GM18499 (cell line): ENCODE data around the gene IRX2.

Source experiments
- ATAC-seq: cut with Tn5 transposase; IDR thresholded peaks from one replicate; pipeline ENCODE4 v1.9.1; 2021; ENCODE audit warnings: moderate number of reproducible peaks; ENCODE audit not compliant: insufficient read depth, unreplicated experiment

IRX2 gene

DNA sequence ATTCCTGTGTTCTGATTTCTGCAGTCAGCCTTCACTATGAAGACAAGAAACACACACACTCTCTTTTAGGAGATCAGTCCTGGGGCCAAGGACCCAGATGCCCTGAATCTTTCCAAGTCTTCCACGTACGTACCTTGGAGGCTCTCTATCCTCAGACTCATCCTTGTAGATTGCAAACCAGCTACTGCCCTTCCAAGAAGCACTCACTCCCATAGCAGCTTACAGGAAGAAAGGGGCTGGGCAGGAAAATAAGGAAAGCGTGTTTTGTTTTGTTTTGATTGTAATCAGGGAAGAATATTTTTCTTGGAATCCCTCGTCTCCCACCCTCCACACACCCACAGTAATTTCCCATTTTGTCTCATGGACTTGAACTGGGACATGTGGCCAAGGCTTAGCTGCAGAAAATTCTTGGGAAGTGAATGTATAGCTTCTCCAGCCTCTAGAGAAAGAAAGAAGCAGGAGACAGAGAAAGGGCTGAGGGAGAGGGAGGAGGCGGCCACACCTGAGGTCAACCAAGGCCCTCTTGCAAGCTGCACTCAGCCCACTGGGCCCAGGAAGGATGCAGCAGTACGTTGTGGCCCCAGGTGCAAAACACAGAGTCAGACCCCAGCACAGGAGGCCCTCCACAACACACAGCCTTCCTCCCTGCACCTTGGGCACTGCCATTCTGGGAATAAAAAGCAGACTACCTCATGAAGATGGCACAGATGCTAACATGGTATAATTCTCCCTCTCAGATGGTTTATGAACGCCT, 29.9 kb downstream of the IRX2 start:
- ATAC-seq = no peak

GRCh38 chr5:2719332-2719731, 32.1 kb downstream of the IRX2 start:
- ATAC-seq = no peak

DNA sequence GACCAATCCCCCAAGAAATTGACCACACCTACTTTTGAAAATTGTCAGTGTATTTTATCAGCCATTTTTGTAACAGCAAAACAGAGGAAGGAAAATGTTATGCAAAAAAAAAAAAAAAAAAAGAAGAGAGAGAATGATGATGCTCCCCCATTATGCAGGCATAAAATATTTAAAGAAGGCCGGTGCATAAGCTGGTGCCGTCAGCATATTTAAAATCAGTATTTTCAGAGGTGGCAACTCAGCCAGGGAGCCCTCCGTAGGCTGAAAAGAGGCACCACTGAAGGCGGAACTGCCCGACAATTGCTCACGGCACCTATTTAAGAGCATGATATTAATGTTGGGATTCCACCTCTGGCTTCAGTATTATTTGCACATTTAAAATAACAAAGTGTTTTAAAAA, 33.4 kb downstream of the IRX2 start:
- ATAC-seq = no peak

- ATAC-seq = no peak
These were observed 35.6 kb downstream of the IRX2 start for GRCh38 chr5:2715856-2716255.

DNA sequence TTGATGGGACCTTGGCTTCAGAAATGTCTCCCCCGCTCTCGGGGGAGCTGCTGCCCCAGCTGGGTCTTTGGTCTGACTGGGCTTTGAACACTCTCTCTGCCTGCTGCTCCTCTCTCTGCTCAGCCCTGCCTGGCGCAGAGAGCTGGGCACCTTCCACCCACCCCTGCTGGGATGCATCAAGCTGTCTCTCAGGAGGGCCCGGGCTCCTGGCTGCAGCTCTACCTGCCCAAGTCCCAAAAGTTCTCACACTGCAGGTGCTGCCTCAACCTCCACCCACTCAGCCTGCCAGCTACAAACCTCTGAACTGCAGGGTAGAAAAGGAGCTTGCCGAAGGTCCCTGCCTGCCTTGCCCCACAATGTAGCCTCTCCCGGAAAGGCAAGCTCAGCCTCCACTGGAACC, 36.7 kb downstream of the IRX2 start:
- ATAC-seq = no peak

DNA sequence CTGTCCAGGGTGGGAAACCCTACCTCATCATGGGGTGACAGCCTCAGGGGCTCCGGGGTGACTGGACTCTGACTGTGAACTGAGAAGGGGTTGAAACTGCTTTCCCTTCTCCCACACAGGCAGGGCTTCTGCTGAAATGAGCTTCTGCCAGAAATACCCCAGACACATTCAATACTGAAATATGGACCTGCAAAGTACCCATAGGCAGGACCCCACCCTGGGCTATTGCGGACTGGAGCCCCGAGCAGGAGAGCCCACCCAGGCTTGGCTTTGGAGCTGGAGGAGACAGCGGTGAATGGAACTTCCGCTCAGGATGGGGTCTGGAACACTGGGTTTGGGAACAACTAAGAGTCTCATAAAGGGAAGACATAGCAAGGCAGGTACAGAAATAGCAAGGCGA, 37.5 kb downstream of the IRX2 start:
- no peak for ATAC-seq

- no peak for ATAC-seq
These were observed 39.7 kb downstream of the IRX2 start for GRCh38 chr5:2711446-2712425.

- ATAC-seq = no peak
These were observed 40.6 kb downstream of the IRX2 start for GRCh38 chr5:2710910-2711309.

GRCh38 chr5:2709976-2710689, 41.3 kb downstream of the IRX2 start:
- no peak for ATAC-seq

GRCh38 chr5:2708751-2709150, 42.7 kb downstream of the IRX2 start:
- no peak for ATAC-seq

DNA sequence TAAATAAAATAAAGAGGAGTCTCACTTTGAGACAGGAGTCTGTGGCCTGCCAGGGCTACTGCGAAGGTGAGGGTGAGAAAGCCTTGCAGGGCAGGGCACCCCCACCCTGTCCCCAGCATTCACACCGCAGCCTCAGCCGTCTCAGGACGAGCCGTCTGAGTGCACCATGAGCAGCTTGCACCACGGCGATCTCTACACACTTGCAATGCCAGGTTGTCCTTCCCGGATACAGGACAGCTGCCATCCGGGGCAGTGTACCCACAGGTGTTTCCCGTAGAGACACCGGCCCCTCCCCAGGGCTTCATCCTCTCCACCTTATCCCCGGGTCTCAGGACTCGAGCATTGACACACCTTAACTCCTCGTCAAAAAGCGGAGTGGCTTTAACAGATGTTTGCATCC, 43.3 kb downstream of the IRX2 start:
- ATAC-seq = no peak

- ATAC-seq = no peak
These were observed 45.6 kb downstream of the IRX2 start for GRCh38 chr5:2705861-2706260.

DNA sequence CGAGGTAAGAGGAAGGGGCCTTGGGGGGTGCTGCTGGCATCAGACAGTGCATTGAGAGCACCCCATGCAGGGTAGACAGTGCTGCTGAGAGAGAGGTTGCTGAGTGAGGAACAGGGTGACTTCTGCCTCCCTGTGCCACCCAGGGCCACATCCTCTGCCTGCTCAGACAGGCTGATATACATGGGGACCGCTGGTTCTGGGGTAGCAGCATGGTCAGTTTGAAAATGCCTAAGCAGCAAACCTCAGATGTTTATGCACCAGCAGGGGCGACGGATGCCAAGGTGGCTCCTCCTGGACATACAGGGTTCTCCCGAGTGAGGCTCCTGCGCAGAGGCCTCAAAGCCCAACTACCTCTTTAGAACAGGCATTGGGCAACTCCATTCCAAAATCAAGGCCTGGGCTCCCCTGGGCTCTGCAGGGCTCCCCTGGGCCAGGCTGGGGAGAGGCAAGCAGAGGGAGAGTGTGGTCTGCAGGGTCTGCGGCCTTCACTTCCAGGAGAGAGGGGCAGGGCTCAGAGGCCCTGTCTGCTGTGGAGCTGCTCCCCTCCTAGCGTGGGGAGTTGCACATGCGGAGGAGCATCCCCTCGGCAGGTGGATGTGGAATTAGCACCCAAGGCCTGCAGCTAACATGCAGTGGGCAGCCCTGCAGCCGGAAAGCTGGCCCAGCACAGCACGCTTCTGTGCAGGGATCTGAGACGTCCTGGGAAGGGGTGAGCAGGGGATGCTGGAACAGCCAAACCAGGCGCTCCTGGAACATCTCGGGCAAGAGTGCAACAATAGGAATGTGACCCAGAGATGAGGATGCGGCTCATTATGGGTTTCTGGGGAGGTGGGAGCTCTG, 46.5 kb downstream of the IRX2 start:
- no peak for ATAC-seq

- ATAC-seq = no peak
These were observed 47.4 kb downstream of the IRX2 start for GRCh38 chr5:2704111-2704510.

DNA sequence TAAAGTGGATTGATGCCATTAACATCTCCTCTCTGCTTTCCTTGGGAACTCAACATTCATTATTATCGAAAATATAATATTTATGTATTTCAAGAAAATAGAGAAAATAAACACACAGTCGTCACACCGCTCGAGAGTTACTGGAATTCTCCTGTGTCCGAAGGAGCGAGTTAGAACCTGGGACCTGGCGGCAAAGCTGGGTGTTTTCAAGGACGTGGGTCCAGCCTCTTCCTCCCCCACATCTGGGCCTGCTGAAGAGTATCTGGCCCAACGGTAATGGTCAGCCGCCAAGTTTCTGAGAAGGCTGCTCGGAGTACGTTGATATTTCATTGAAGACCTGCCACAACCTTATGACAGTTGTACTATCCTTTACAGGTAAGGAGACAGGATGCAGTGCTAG, 47.9 kb downstream of the IRX2 start:
- no peak for ATAC-seq

DNA sequence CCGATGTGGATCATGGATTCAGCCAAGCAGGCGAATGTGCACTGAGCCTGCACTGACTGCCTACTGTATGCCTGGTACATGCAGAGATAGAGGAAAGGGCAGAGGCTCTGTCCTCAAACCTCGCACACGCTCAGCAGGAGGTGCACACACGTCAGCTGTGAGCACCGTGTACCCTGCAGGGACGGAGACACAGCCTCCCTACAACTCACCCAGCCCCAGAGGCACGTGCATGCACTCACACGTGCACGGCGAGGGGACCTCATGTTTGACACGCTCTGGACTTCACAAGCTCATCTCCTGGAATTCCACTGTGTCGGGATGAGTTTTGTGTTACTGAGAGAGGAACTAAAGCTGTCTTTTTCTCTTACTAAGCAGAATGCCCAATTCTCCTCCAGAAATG, 48.4 kb downstream of the IRX2 start:
- no peak for ATAC-seq

- no peak for ATAC-seq
These were observed 49.2 kb downstream of the IRX2 start for GRCh38 chr5:2702096-2702879.

DNA sequence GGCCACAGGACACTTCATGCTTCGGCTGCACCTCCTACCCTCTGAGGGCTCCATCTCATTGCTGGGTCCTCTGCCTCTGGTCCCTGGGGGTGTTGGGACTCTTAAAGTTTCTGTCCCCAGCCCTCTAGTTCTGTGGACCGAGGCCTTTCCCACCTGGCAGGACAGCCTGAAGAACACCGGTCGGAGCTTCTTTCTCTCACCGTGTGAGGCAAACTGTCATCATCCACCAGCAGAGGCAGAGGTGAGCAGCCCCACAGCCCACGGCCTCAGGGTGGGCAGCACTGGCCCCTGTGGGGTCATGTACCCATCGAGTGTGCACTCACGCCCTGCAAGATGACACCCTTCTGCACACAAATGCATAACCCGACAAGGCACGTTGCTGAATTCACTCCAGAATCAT, 49.9 kb downstream of the IRX2 start:
- ATAC-seq = no peak

DNA sequence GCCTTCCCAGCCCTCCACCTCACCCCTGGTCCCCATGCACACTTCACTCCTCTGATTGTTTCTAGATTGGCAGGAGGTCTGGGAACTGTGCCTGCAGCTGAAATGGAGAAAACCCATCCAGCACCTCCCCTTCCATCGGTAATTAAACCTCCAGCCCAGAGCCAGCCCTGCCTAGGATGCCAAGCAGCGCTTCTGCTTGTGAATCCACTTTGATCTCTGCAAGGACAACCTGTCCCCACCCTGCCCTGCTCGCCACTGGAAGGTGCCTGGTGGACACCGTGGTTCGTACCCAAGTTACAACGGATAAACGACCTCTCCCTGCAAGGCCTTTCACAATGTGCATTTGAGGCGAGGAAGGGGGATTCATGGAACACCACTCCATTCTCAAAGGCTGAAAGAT, 50.6 kb downstream of the IRX2 start:
- no peak for ATAC-seq
